Stimulated activated CD8-positive, alpha-beta memory T cell treated with anti-CD3 and anti-CD28 coated beads, Interleukin-4, amount 100 ng/mL, for 48 hours (primary cell): Measurements from ENCODE around the gene PCDHGB4.
"Not testable (repeated sequence)": the region's sequence is repeated elsewhere in the genome, so short reads cannot be mapped to it uniquely, and the experiment has no call there.

Source experiments
- DNase-seq: peaks from one replicate; pipeline ENCODE4 v3.0.0-alpha.2; 2020

The PCDHGB4 gene

DNA sequence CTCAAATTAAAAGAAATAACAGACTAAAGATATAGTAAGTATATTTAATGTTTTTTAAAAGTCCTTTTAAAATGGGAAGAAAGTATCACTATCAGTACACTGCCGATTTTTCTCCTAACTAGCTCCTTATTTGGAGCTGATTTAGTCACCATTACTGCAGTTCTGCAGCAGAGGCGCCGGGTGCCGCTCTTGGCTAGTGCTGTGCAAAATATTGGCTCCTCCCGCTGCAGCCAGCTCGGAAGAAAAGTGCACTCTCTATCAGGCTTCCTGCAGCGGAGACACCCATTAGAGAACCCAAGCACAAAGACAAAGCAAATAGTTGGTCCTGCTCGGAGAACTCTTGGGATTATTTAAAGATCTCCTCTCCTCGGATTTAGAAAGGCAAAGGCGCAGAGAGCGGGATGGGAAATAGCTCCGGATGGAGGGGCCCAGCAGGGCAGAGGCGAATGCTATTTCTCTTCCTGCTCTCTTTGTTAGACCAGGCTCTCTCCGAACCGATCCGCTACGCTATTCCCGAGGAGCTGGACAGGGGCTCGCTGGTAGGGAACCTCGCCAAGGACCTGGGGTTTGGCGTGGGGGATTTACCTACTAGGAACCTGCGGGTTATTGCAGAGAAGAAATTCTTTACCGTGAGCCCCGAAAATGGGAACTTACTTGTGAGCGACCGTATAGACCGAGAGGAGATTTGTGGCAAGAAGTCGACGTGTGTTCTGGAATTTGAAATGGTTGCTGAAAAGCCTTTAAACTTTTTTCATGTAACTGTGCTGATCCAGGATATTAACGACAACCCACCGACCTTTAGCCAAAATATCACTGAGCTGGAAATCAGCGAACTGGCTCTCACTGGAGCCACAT, 17.3 kb upstream of the PCDHGB4 start, which contains the start of gene PCDHGB3:
Gene PCDHGB3, plus strand, starts transcription at position 249 of the 855 bp plus-strand sequence. Its CDS starts 153 bp downstream, at position 402.
- no peak for DNase-seq

DNA sequence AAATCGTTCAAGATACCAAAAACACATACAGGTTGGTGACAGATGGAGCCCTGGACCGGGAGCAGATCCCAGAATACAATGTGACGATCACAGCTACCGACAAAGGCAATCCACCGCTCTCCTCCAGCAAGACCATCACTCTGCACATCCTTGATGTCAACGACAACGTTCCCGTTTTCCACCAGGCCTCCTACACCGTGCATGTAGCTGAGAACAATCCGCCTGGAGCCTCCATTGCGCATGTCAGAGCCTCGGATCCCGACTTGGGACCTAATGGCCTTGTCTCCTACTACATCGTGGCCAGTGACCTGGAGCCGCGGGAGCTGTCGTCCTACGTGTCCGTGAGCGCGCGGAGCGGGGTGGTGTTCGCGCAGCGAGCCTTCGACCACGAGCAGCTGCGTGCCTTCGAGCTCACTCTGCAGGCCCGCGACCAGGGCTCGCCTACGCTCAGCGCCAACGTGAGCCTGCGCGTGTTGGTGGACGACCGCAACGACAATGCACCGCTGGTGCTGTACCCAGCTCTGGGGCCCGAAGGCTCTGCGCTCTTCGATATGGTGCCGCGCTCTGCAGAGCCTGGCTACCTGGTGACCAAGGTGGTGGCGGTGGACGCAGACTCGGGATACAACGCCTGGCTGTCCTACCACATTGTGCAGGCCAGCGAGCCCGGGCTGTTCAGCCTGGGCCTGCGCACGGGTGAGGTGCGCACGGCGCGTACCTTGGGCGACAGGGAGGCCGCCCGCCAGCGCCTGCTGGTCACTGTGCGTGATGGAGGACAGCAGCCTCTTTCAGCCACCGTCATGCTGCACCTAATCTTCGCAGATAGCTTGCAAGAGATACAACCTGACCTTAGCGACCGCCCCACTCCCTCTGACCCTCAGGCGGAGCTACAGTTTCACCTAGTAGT, 15.7 kb upstream of the PCDHGB4 start:
- DNase-seq, result no peak

DNA sequence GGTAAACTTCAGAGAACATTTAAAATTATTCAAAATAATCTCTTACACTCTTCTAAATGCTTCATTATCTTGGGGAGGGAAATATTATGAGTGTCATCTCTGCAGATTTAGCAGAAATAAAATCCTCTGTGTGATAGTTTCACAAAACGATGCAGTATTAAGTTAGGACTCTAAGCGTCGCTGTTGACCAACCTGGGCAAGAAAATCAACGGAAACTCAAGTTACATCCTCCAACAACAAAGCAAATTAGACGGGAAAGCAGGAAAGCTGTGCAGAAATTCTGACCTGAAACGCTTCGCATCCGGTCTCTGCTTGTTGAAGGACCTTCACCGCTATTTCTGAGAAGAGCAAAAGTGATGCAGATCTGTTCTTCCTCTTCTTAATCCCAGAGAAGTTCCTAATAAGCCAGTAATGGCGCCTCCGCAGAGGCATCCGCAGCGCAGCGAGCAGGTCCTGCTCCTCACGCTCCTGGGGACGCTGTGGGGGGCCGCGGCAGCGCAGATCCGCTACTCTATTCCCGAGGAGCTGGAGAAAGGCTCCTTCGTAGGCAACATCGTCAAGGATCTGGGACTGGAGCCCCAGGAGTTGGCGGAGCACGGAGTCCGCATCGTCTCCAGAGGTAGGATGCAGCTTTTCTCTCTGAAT, 13.7 kb upstream of the PCDHGB4 start, which contains the start of gene PCDHGA6:
Gene PCDHGA6, plus strand, starts transcription at position 219 of the 645 bp plus-strand sequence. Its CDS starts 193 bp downstream, at position 412.
- no peak for DNase-seq

DNA sequence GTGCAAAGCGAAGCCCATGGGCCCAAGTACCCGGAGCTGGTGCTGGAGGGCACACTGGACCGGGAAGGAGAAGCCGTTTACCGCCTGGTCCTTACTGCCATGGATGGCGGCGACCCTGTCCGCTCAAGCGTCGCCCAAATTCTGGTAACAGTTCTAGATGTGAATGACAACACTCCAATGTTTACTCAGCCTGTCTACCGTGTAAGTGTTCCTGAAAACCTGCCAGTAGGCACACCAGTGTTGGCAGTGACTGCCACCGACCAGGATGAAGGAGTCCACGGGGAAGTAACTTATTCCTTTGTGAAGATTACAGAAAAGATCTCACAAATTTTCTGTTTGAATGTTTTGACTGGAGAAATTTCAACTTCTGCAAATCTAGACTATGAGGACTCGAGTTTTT, 12.9 kb upstream of the PCDHGB4 start:
- no peak for DNase-seq

DNA sequence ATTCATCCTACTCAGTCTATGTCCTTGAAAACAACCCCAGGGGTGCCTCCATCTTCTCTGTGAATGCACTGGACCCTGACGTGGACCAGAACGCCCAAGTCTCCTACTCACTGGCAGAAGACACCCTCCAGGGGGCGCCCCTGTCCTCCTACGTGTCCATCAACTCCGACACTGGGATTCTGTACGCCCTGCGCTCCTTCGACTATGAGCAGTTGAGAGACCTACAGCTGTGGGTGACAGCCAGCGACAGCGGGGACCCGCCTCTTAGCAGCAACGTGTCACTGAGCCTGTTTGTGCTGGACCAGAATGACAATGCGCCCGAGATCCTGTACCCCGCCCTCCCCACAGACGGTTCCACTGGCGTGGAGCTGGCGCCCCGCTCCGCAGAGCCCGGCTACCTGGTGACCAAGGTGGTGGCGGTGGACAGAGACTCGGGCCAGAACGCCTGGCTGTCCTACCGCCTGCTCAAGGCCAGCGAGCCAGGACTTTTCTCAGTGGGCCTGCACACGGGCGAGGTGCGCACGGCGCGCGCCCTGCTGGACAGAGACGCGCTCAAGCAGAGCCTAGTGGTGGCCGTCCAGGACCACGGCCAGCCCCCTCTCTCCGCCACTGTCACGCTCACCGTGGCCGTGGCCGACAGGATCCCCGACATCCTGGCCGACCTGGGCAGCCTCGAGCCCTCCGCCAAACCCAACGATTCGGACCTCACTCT, 11.9 kb upstream of the PCDHGB4 start:
- DNase-seq, result not testable (repeated sequence)

DNA sequence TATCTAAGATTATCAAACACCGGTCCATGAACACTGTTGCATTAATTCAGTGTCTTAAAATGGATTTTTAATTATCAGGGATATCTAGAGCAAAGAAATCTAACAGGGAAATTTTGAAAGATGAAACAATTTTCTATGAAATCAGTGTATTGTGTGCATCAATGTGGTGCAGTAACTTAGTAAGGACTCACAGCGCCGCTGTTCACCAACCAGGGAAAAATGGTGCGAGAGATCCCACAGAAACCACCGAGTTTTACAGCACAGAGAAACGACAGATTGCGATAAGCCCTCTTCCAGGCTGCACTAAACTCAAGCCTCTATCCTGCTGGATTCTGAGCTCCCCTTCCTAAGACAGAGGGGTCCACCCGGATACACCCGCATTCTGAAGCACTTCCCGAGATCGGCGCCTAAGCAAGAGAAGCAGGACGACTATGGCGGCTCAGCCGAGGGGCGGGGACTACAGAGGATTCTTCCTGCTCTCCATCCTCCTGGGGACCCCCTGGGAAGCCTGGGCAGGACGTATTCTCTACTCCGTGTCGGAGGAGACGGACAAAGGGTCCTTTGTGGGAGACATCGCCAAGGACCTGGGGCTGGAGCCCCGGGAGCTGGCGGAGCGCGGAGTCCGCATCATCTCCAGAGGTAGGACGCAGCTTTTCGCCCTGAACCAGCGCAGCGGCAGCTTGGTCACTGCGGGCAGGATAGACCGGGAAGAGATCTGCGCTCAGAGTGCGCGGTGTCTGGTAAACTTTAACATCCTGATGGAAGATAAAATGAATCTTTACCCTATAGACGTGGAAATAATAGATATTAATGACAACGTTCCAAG, 4.8 kb upstream of the PCDHGB4 start, which contains the start of gene PCDHGA7:
Gene PCDHGA7, plus strand, starts transcription at position 274 of the 826 bp plus-strand sequence. Its CDS starts 158 bp downstream, at position 432.
- DNase-seq, result no peak

DNA sequence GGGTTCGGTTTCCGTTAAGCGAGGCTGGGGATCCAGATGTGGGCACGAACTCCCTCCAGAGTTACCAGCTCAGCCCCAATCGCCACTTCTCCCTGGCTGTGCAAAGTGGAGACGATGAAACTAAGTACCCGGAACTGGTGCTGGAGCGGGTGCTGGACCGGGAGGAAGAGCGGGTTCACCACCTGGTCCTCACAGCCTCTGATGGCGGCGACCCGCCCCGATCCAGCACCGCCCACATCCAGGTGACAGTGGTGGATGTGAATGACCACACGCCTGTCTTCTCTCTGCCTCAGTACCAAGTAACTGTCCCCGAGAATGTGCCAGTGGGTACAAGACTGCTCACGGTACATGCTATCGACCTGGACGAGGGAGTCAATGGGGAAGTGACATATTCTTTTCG, 4.2 kb upstream of the PCDHGB4 start:
- no peak for DNase-seq

DNA sequence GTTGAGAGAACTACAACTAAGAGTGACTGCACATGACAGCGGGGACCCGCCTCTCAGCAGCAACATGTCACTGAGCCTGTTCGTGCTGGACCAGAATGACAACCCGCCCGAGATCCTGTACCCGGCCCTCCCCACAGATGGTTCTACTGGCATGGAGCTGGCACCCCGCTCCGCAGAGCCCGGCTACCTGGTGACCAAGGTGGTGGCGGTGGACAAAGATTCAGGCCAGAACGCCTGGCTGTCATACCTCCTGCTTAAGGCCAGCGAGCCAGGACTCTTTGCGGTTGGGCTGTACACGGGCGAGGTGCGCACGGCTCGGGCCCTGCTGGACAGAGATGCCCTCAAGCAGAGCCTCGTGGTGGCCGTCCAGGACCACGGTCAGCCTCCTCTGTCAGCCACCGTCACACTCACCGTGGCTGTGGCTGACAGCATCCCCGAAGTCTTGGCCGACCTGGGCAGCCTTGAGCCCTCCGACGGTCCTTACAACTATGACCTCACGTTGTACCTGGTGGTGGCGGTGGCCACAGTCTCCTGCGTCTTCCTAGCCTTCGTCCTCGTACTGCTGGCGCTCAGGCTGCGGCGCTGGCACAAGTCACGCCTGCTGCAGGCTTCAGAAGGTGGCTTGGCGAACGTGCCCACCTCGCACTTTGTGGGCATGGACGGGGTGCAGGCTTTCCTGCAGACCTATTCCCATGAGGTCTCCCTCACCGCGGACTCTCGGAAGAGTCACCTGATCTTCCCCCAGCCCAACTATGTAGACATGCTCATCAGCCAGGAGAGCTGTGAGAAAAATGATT, 2.8 kb upstream of the PCDHGB4 start:
- no peak for DNase-seq

DNA sequence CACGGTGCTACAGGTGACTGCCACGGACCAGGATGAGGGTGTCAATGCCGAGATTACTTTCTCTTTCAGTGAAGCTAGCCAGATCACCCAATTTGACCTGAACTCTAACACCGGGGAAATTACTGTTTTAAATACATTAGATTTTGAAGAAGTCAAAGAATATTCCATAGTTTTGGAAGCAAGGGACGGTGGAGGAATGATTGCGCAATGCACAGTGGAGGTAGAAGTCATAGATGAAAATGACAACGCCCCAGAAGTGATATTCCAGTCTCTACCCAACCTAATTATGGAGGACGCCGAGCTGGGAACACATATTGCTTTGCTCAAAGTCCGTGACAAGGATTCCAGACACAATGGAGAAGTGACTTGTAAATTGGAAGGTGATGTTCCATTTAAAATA, 1.2 kb downstream of the PCDHGB4 start:
- DNase-seq, result no peak

DNA sequence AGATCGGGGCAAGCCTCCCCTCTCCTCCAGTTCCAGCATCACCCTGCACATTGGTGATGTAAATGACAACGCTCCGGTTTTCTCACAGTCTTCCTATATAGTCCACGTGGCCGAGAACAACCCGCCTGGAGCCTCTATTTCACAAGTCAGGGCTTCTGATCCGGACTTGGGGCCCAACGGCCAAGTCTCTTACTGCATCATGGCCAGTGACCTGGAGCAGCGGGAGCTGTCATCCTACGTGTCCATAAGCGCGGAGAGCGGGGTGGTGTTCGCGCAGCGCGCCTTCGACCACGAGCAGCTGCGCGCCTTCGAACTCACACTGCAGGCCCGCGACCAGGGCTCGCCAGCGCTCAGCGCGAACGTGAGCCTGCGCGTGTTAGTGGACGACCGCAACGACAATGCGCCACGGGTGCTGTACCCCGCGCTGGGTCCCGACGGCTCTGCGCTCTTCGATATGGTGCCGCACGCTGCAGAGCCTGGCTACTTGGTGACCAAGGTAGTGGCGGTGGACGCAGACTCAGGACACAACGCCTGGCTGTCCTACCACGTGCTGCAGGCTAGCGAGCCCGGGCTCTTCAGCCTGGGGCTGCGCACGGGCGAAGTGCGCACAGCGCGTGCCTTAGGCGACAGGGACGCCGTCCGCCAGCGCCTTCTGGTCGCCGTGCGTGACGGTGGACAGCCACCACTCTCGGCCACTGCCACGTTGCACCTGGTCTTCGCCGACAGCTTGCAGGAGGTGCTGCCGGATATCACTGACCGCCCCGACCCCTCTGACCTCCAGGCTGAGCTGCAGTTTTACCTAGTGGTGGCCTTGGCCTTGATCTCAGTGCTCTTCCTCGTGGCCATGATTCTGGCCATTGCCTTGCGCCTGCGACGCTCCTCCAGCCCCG, 1.9 kb downstream of the PCDHGB4 start:
- DNase-seq, result no peak

DNA sequence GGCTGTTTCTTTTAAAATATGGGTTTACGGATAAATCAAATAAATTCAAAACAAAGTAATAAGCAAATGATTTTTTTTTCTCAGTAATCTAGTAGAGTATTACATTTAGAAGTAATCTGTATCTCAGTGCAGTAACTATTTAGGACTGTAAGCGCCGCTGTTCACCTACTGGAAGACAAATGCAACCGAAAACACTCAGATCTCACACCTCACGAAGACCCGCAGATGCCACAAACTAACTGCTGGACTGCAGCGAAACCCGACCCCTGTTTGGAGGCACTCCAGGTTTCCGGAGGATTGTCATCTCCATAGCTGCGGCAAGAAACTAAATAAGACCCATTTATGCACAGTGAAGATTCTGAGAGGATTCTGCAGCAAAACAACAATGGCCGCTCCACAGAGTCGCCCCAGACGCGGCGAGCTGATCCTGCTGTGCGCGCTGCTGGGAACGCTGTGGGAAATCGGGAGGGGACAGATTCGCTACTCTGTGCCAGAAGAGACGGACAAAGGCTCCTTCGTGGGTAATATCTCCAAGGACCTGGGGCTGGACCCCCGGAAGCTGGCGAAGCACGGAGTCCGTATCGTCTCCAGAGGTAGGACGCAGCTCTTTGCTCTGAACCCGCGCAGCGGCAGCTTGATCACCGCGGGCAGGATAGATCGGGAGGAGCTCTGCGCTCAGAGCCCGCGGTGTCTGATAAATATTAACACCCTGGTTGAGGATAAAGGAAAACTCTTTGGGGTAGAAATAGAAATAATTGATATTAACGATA, 5.1 kb downstream of the PCDHGB4 start, which contains the start of gene PCDHGA8:
Gene PCDHGA8, plus strand, starts transcription at position 205 of the 770 bp plus-strand sequence. Its CDS starts 181 bp downstream, at position 386.
- no peak for DNase-seq

DNA sequence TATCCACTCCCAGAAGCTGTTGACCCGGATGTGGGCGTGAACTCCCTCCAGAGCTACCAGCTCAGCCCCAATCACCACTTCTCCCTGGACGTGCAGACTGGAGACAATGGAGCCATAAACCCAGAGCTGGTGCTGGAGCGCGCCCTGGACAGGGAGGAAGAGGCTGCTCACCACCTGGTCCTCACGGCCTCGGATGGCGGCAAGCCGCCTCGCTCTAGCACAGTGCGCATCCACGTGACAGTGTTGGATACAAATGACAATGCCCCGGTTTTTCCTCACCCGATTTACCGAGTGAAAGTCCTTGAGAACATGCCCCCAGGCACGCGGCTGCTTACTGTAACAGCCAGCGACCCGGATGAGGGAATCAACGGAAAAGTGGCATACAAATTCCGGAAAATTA, 5.8 kb downstream of the PCDHGB4 start:
- DNase-seq, result no peak

DNA sequence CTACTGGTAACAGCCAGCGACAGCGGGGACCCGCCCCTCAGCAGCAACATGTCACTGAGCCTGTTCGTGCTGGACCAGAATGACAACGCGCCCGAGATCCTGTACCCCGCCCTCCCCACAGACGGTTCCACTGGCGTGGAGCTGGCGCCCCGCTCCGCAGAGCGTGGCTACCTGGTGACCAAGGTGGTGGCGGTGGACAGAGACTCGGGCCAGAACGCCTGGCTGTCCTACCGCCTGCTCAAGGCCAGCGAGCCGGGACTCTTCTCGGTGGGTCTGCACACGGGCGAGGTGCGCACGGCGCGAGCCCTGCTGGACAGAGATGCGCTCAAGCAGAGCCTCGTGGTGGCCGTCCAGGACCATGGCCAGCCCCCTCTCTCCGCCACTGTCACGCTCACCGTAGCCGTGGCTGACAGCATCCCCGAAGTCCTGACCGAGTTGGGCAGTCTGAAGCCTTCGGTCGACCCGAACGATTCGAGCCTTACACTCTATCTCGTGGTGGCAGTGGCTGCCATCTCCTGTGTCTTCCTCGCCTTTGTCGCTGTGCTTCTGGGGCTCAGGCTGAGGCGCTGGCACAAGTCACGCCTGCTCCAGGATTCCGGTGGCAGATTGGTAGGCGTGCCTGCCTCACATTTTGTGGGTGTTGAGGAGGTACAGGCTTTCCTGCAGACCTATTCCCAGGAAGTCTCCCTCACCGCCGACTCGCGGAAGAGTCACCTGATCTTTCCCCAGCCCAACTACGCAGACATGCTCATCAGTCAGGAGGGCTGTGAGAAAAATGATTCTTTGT, 7.1 kb downstream of the PCDHGB4 start:
- not testable (repeated sequence) for DNase-seq

DNA sequence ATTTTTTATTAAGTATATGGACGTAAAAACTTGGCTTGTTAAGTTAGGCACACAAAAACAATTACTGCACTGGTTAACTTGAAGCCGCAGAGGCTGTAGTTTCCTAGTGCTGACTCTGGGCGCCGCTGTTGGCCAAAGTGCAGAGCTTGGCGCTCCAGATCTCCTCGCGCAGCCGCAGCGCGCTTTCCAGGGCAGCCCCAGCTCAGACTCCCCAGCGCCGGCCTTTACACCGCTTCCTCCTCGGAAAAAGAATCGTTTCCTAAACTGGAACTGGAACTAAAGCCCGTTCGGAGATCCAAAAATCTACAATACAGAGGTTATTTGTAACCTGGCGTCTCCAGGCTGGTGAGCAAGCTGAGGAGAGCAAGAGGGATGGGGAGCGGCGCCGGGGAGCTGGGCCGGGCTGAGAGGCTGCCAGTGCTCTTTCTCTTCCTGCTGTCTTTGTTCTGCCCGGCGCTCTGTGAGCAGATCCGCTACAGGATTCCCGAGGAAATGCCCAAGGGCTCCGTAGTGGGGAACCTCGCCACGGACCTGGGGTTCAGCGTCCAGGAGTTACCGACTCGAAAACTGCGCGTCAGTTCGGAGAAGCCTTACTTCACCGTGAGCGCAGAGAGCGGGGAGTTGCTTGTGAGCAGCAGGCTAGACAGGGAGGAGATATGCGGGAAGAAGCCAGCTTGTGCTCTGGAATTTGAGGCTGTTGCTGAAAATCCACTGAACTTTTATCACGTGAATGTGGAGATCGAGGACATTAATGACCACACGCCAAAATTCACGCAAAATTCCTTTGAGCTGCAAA, 10.5 kb downstream of the PCDHGB4 start, which contains the start of gene PCDHGB5:
Gene PCDHGB5, plus strand, starts transcription at position 192 of the 796 bp plus-strand sequence. Its CDS starts 181 bp downstream, at position 373.
- peak; percentile 52 for DNase-seq

DNA sequence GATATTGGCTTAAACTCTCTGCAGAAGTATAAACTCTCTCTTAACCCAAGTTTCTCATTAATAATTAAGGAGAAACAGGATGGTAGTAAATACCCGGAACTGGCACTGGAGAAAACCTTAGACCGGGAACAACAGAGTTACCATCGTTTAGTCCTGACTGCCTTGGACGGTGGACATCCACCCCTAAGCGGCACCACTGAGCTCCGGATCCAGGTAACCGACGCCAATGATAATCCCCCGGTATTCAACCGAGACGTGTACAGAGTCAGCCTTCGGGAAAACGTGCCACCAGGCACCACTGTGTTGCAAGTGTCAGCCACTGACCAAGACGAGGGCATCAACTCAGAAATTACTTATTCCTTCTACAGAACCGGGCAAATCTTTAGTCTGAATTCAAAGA, 11.1 kb downstream of the PCDHGB4 start:
- no peak for DNase-seq

DNA sequence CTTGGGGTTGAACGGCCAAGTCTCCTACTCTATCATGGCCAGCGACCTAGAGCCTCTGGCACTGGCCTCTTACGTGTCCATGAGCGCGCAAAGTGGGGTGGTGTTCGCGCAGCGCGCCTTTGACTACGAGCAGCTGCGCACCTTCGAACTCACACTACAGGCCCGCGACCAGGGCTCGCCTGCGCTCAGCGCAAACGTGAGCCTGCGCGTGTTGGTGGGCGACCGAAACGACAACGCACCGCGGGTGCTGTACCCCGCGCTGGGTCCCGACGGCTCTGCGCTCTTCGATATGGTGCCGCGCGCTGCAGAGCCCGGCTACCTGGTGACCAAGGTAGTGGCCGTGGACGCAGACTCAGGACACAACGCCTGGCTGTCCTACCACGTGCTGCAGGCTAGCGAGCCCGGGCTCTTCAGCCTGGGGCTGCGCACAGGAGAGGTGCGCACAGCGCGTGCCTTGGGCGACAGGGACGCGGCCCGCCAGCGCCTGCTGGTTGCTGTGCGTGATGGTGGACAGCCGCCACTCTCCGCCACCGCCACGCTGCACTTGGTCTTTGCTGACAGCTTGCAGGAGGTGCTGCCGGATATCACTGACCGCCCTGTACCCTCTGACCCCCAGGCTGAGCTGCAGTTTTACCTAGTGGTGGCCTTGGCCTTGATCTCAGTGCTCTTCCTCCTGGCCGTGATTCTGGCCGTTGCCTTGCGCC, 12.2 kb downstream of the PCDHGB4 start:
- DNase-seq, result no peak
